HepG2 (cell line): ENCODE data around the gene ZCCHC10. TPM values are rescaled to one million over a fixed set of nuclear protein-coding genes. Genes with fewer than 3 reads are reported as not detected.

ENCODE experiments used
- ARID5B ChIP-seq: IDR thresholded peaks from 2 replicates; pipeline ENCODE4 v1.4.0; 2020; ENCODE audit warnings: mild to moderate bottlenecking, missing genetic modification reagents
- ATM ChIP-seq: fragments of 450-650 bp; IDR thresholded peaks from 2 replicates; pipeline ENCODE4 v1.7.1; 2017; ENCODE audit warnings: mild to moderate bottlenecking, borderline replicate concordance
- BORCS8-MEF2B ChIP-seq: sonication (generic); formaldehyde crosslinking; IDR thresholded peaks from 2 replicates; pipeline ENCODE4 v1.8.0; 2022; ENCODE audit warnings: mild to moderate bottlenecking, missing genetic modification reagents
- CBX5 ChIP-seq: sonication (generic); formaldehyde crosslinking; IDR thresholded peaks from 2 replicates; pipeline ENCODE4 v1.4.0; 2020; ENCODE audit warnings: missing genetic modification reagents, borderline replicate concordance
- CEBPG ChIP-seq: IDR thresholded peaks from 2 replicates; pipeline ENCODE4 v1.6.1; 2016
- ELF3 ChIP-seq: IDR thresholded peaks from 2 replicates; pipeline ENCODE4 v1.6.1; 2016; ENCODE audit warnings: missing genetic modification reagents, missing compliant biosample characterization
- MXD3 ChIP-seq: IDR thresholded peaks from 2 replicates; pipeline ENCODE4 v1.6.1; 2016; ENCODE audit warnings: mild to moderate bottlenecking, missing biosample characterization, missing genetic modification reagents
- NCOA2 ChIP-seq: sonication (generic); formaldehyde crosslinking; IDR thresholded peaks from 2 replicates; pipeline ENCODE4 v1.8.0; 2022; ENCODE audit warnings: inconsistent platforms
- NONO ChIP-seq, 2 experiments: fragments of 450-650 bp in 1 of 2; sonication (generic) in 1 of 2; formaldehyde crosslinking in 1 of 2; IDR thresholded peaks in 1 of 2; conservative IDR thresholded peaks in 1 of 2; 2 replicates each; pipeline versions ENCODE4 v1.6.1 to v1.8.0; 2017 to 2022; ENCODE audit warnings: mild to moderate bottlenecking in 1 of 2, missing genetic modification reagents in 1 of 2, moderate library complexity in 1 of 2
- PAXIP1 ChIP-seq: sonication (generic); formaldehyde crosslinking; conservative IDR thresholded peaks from 2 replicates; pipeline ENCODE4 v1.4.0; 2020; ENCODE audit warnings: mild to moderate bottlenecking, missing genetic modification reagents, moderate library complexity
- RCOR2 ChIP-seq: IDR thresholded peaks from 2 replicates; pipeline ENCODE4 v1.6.1; 2016; ENCODE audit warnings: missing biosample characterization, missing genetic modification reagents
- SP1 ChIP-seq, 2 experiments: fragments of 450-650 bp in 1 of 2; sonication (generic) in 1 of 2; formaldehyde crosslinking in 1 of 2; IDR thresholded peaks; 2 replicates each; pipeline versions ENCODE4 v1.4.0 to v1.6.1; 2016 to 2020; ENCODE audit warnings: missing genetic modification reagents in 1 of 2
- ZMYM2 ChIP-seq: sonication (generic); formaldehyde crosslinking; IDR thresholded peaks from 2 replicates; pipeline ENCODE4 v1.8.0; 2022; ENCODE audit warnings: mild to moderate bottlenecking, missing genetic modification reagents
- ZNF768 ChIP-seq: sonication (generic); formaldehyde crosslinking; IDR thresholded peaks from 2 replicates; pipeline ENCODE4 v1.4.0; 2020; ENCODE audit warnings: missing genetic modification reagents
- ZSCAN25 ChIP-seq: sonication (generic); formaldehyde crosslinking; IDR thresholded peaks from 2 replicates; pipeline ENCODE4 v1.8.0; 2022; ENCODE audit warnings: mild to moderate bottlenecking, missing genetic modification reagents
- polyA plus RNA-seq, 8 experiments: library from polyadenylated mRNA; depleted of rRNA in 3 of 8; stranded (reverse) in 7 of 8; unstranded in 1 of 8; fragments of >200 nt; fragmentation: Illumina TruSeq in 4 of 8; extraction: Trizol in 4 of 8; gene quantifications; 2 replicates each; pipeline versions ENCODE4 v1.2.1 to v1.2.3, GENCODE V29; 2011 to 2016; ENCODE audit warnings: low read depth in 4 of 8, missing spikeins in 1 of 8, mixed read lengths in 1 of 8; ENCODE audit not compliant: insufficient read depth in 1 of 8
- total RNA-seq, 5 experiments: library from RNA; depleted of rRNA; stranded (reverse); fragments of >200 nt; fragmentation: Illumina TruSeq; extraction: Trizol; gene quantifications; 2 replicates each; pipeline ENCODE4 v1.2.3, GENCODE V29; 2016; ENCODE audit warnings: low read depth in 1 of 5
- TF ChIP-seq, protein P1 (sequence below): sonication (generic); formaldehyde crosslinking; IDR thresholded peaks from 2 replicates; pipeline ENCODE4 v1.5.1; 2020; ENCODE audit warnings: mild to moderate bottlenecking, missing genetic modification reagents, borderline replicate concordance
- TF ChIP-seq, protein P2 (sequence below): sonication (generic); formaldehyde crosslinking; IDR thresholded peaks from 2 replicates; pipeline ENCODE4 v1.8.1; 2023; ENCODE audit warnings: mild to moderate bottlenecking, missing genetic modification reagents, borderline replicate concordance

The ZCCHC10 gene
- total and polyA plus RNA-seq, 2 of the 13 experiments (the other 11 are each of a cell fraction or from before 2014, with no cell fraction given): 40.7 to 48.2 TPM

GRCh38 chr5:133006653-133007052, 19.7 kb downstream of the ZCCHC10 start (continued):
- TF ChIP-seq MXD3 (CRISPR knock-in tag) (no peak), ZMYM2 (CRISPR knock-in tag) (no peak), NCOA2 (CRISPR knock-in tag) (peak; percentile 56), ZNF768 (CRISPR knock-in tag) (no peak), BORCS8-MEF2B (CRISPR knock-in tag) (no peak), SP1 (IDR thresholded peaks at IDR 0.05) (no peak), SP1 (CRISPR knock-in tag; IDR thresholded peaks at IDR 0.05) (no peak), ELF3 (peak; percentile 31; the same call in 1 of the 2 replicates), CBX5 (CRISPR knock-in tag) (no peak), ARID5B (peak; percentile 90), CEBPG (0 out of 2 replicates have a peak, but pooled peaks have one; percentile 33), RCOR2 (CRISPR knock-in tag) (0 out of 2 replicates have a peak, but pooled peaks have one; percentile 23), ATM (no peak), NONO (IDR thresholded peaks at IDR 0.05) (no peak), NONO (CRISPR knock-in tag; conservative IDR thresholded peaks at IDR 0.05) (no peak), PAXIP1 (peak; percentile 62; the same call in 1 of the 2 replicates), ZSCAN25 (no peak)
- TF ChIP-seq, protein P1, sequence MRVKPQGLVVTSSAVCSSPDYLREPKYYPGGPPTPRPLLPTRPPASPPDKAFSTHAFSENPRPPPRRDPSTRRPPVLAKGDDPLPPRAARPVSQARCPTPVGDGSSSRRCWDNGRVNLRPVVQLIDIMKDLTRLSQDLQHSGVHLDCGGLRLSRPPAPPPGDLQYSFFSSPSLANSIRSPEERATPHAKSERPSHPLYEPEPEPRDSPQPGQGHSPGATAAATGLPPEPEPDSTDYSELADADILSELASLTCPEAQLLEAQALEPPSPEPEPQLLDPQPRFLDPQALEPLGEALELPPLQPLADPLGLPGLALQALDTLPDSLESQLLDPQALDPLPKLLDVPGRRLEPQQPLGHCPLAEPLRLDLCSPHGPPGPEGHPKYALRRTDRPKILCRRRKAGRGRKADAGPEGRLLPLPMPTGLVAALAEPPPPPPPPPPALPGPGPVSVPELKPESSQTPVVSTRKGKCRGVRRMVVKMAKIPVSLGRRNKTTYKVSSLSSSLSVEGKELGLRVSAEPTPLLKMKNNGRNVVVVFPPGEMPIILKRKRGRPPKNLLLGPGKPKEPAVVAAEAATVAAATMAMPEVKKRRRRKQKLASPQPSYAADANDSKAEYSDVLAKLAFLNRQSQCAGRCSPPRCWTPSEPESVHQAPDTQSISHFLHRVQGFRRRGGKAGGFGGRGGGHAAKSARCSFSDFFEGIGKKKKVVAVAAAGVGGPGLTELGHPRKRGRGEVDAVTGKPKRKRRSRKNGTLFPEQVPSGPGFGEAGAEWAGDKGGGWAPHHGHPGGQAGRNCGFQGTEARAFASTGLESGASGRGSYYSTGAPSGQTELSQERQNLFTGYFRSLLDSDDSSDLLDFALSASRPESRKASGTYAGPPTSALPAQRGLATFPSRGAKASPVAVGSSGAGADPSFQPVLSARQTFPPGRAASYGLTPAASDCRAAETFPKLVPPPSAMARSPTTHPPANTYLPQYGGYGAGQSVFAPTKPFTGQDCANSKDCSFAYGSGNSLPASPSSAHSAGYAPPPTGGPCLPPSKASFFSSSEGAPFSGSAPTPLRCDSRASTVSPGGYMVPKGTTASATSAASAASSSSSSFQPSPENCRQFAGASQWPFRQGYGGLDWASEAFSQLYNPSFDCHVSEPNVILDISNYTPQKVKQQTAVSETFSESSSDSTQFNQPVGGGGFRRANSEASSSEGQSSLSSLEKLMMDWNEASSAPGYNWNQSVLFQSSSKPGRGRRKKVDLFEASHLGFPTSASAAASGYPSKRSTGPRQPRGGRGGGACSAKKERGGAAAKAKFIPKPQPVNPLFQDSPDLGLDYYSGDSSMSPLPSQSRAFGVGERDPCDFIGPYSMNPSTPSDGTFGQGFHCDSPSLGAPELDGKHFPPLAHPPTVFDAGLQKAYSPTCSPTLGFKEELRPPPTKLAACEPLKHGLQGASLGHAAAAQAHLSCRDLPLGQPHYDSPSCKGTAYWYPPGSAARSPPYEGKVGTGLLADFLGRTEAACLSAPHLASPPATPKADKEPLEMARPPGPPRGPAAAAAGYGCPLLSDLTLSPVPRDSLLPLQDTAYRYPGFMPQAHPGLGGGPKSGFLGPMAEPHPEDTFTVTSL: peak; percentile 70; the same call in 1 of the 2 replicates
- TF ChIP-seq, protein P2, sequence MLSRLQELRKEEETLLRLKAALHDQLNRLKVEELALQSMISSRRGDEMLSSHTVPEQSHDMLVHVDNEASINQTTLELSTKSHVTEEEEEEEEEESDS (CRISPR knock-in tag): no peak
